Right lobe of liver (tissue), 6 donors: ENCODE measurements around the gene PLA2G2C. TPM values are rescaled to one million over a fixed set of nuclear protein-coding genes. Genes with fewer than 3 reads are reported as not detected.

Experiments used
- ATAC-seq, 4 donors: fragments of 200-7000 bp; cut with Tn5 transposase; one replicate each; pipeline ENCODE4 v1.9.1; 2020; ENCODE audit warnings: mild to moderate bottlenecking in 4 of 4, moderate library complexity in 4 of 4
- DNase-seq, 3 donors: peaks; one replicate each; pipeline ENCODE4 v3.0.0-alpha.2; 2020
- H3K27ac ChIP-seq, 3 donors: fragments of 200-600 bp; one replicate each; pipeline ENCODE4 v1.8.0; 2022
- H3K27me3 ChIP-seq, 2 donors: fragments of 200-600 bp; one replicate each; pipeline ENCODE4 v1.8.0; 2022
- H3K36me3 ChIP-seq, 4 donors: fragments of 200-600 bp; sonication (generic) in 1 of 4; one replicate each; pipeline versions ENCODE4 v1.5.1 to v1.8.0; 2017 to 2022; ENCODE audit warnings: control low read depth in 1 of 4
- H3K4me1 ChIP-seq, 4 donors: fragments of 200-600 bp; sonication (generic) in 1 of 4; one replicate each; pipeline versions ENCODE4 v1.5.1 to v1.8.0; 2017 to 2022; ENCODE audit warnings: control low read depth in 1 of 4
- H3K4me3 ChIP-seq, 3 donors: fragments of 200-600 bp; one replicate each; pipeline ENCODE4 v1.8.0; 2022
- H3K9me3 ChIP-seq, 4 donors: fragments of 200-600 bp; sonication (generic) in 1 of 4; one replicate each; pipeline versions ENCODE4 v1.5.1 to v1.8.0; 2017 to 2022; ENCODE audit warnings: control low read depth in 1 of 4
- CTCF ChIP-seq, 4 donors: fragments of 200-600 bp in 3 of 4; fragments of 450-650 bp in 1 of 4; IDR thresholded peaks; one replicate each; pipeline versions ENCODE4 v1.5.1 to v1.8.0; 2016 to 2022; ENCODE audit warnings: antibody characterized with exemption in 4 of 4, mild to moderate bottlenecking in 2 of 4
- POLR2A ChIP-seq: fragments of 450-650 bp; IDR thresholded peaks from one replicate; pipeline ENCODE4 v1.6.1; 2017; ENCODE audit warnings: antibody characterized with exemption, mild to moderate bottlenecking
- WGBS: methylation state at CpG from one replicate; pipeline ENCODE4 v1.1.6; 2018; ENCODE audit warnings: low coverage, low lambda C conversion rate; ENCODE audit not compliant: insufficient coverage; ENCODE audit errors: missing lambda C conversion rate; 5-methylcytosine and 5-hydroxymethylcytosine counted together
- intact Hi-C, 2 donors: fragments of 100-400 bp; cut with DNase I; formaldehyde crosslinking; loops; one replicate each; pipeline versions ENCODE4 v1.11.2 to v1.14.1; 2022
- total RNA-seq, 6 experiments: library from RNA; depleted of rRNA in 2 of 6; stranded (reverse); fragments of >200 nt in 2 of 6; fragmentation: NEBNext Ultra II Directional in 3 of 6; extraction: Animal tissue kit (Norgen Biotek cat#: 25700) in 3 of 6; gene quantifications; one replicate each; pipeline versions ENCODE4 v1.1.0 to v1.2.4, GENCODE V29; 2016 to 2023
- donor health status: DM: no; HTN: yes; CAD: no.
- donor health status: DM: no; HTN: no; CAD: no.
- donor health status: DM: no; HTN: no; CAD: no.
- donor health status: DM: no; HTN: yes; CAD: no.
- donor health status: DM: no; HTN: yes; CAD: no.

Gene PLA2G2C
- total RNA-seq, 6 experiments from 2014 or later = not detected

GRCh38 chr1:20189664-20190063 is 3.3 kb upstream of the PLA2G2C start:
- no peaks in the 10 kb centered on the region for H3K9me3 ChIP-seq
- H3K27ac ChIP-seq = no peak overlapping the region
- DNase-seq (peak in 1 of 3 donors; percentile 18), ATAC-seq (no peak)
- no peak overlapping the region for H3K4me3 ChIP-seq
- WGBS = 95% methylated on average over 3 of the region's 4 CpGs
- peaks cover 0 to 29% (median 9%) of the 10 kb centered on the region in 4 donors for H3K4me1 ChIP-seq
- H3K36me3 ChIP-seq = no peaks in the 10 kb centered on the region
- TF ChIP-seq CTCF (IDR thresholded peaks at IDR 0.05) = no peak
- TF ChIP-seq POLR2A = no peak
- H3K27me3 ChIP-seq = no peaks in the 10 kb centered on the region
- intact Hi-C loops = no loop called here

DNA sequence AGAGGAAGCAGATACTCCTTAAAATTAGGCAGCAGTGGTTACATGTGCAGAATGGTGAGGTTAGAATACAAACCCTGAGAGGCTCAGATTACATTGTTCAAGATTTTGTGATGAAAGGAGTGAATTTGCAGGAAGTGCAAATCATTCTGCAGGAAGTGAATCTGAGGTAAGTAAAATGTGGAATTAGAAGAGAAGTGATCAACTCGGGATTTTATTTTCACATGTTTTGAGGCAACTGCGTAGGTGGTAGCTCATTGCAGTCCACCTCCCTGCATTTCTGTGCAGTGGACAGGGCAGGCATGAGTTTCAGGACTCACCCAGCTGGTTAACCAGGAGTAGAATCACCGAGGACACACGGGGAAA is 2.1 kb upstream of the PLA2G2C start:
- Histone ChIP-seq H3K27me3 (no peaks in the 10 kb centered on the region), H3K9me3 (no peaks in the 10 kb centered on the region), H3K36me3 (no peaks in the 10 kb centered on the region), H3K27ac (no peak overlapping the region), H3K4me3 (no peak overlapping the region), H3K4me1 (peaks cover 0 to 32% (median 15%) of the 10 kb centered on the region in 4 donors)
- peak in 1 of 3 donors; percentile 3 for DNase-seq
- intact Hi-C loops = no loop called here
- no peak for ATAC-seq
- TF ChIP-seq CTCF (IDR thresholded peaks at IDR 0.05) (no peak), POLR2A (no peak)
- WGBS = 56% methylated on average over 4 of the region's 4 CpGs

- 57% methylated on average over 4 of the region's 4 CpGs for WGBS
- H3K27me3 ChIP-seq = no peaks in the 10 kb centered on the region
- ATAC-seq = no peak
- H3K27ac ChIP-seq = no peak overlapping the region
- intact Hi-C loops = no loop called here
- no peaks in the 10 kb centered on the region for H3K36me3 ChIP-seq
- no peaks in the 10 kb centered on the region for H3K9me3 ChIP-seq
- peaks cover 0 to 37% (median 16%) of the 10 kb centered on the region in 4 donors for H3K4me1 ChIP-seq
- no peak overlapping the region for H3K4me3 ChIP-seq
- TF ChIP-seq POLR2A (no peak), CTCF (IDR thresholded peaks at IDR 0.05) (no peak)
- DNase-seq = peak in 1 of 3 donors; percentile 11
Measured at GRCh38 chr1:20187813-20188454, 1.6 kb upstream of the PLA2G2C start.

DNA sequence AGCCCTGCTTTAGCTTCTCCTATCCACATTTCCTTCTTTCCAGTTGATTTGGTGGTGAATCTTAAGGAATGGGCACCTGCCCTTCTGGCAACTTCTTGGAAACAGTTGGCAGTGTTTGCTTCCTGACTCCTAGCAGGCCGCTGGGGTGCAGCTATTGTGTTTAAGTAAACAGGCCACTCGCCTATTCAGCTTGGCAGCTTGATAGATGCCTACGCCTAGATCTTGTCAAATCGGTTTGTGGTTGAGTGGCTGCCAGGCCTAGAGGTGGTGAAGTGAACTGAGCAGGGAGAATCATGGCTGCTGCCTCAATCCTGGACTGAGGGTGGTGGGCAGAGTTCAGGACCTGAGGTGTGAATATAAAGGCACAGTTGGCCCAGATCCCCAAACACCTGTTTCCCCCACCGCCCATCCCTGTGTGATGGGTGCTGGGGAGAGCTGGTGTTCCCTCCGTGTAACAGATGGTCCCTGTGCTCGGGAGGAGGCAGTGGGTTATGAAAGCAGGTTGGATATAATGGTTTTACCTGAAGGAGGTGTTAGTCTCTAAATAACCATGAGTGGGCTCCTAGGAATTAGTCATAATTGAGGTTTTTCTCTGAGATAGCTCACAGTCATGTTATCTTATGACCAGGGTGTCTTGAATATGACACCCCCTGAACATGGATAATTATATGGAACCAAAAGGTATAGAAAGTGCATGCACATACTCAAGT is 940 bp upstream of the PLA2G2C start:
- H3K4me3 ChIP-seq = no peak overlapping the region
- 42% methylated on average over 6 of the region's 7 CpGs for WGBS
- H3K36me3 ChIP-seq = no peaks in the 10 kb centered on the region
- no peaks in the 10 kb centered on the region for H3K27me3 ChIP-seq
- peaks cover 0 to 40% (median 16%) of the 10 kb centered on the region in 4 donors for H3K4me1 ChIP-seq
- peak; percentile 7 to 38 (median 33) for ATAC-seq
- no peak for TF ChIP-seq POLR2A
- TF ChIP-seq CTCF (IDR thresholded peaks at IDR 0.05) = peak in 2 of 4 donors; percentile 6 to 12
- H3K9me3 ChIP-seq = no peaks in the 10 kb centered on the region
- DNase-seq = peak; percentile 60 to 74 (median 74)
- peak overlapping the region in 1 of 3 donors; percentile 10 for H3K27ac ChIP-seq
- intact Hi-C loops = no loop called here
